HEK293 (cell line): ENCODE measurements around the gene SLX4.

Source experiments
- GLI2 ChIP-seq: fragments of 450-650 bp; formaldehyde crosslinking; IDR thresholded peaks from 2 replicates; pipeline ENCODE4; 2017; ENCODE audit warnings: missing biosample characterization, missing genetic modification characterization, low read depth, borderline replicate concordance
- KLF1 ChIP-seq: fragments of 450-650 bp; formaldehyde crosslinking; IDR thresholded peaks from 2 replicates; pipeline ENCODE4 v1.5.1; 2016; ENCODE audit warnings: missing biosample characterization, missing genetic modification characterization
- KLF10 ChIP-seq: fragments of 450-650 bp; IDR thresholded peaks from 2 replicates; pipeline ENCODE4 v1.5.1; 2018; ENCODE audit warnings: missing biosample characterization, mild to moderate bottlenecking, missing genetic modification characterization
- PRDM10 ChIP-seq: fragments of 450-650 bp; formaldehyde crosslinking; IDR thresholded peaks from 2 replicates; pipeline ENCODE4 v1.5.1; 2016; ENCODE audit warnings: missing biosample characterization, missing genetic modification characterization
- RBAK ChIP-seq: fragments of 450-650 bp; formaldehyde crosslinking; IDR thresholded peaks from 2 replicates; pipeline ENCODE4 v1.5.1; 2016; ENCODE audit warnings: missing biosample characterization, missing genetic modification characterization
- SETDB1 ChIP-seq: IDR thresholded peaks from one replicate; pipeline ENCODE4 v1.6.1; 2017; ENCODE audit warnings: mild to moderate bottlenecking, low read length, moderate library complexity, mixed read lengths; ENCODE audit not compliant: insufficient read length
- SP3 ChIP-seq: fragments of 450-650 bp; formaldehyde crosslinking; IDR thresholded peaks from 2 replicates; pipeline ENCODE4 v1.5.1; 2016; ENCODE audit warnings: missing biosample characterization, missing genetic modification characterization
- WT1 ChIP-seq: fragments of 450-650 bp; formaldehyde crosslinking; IDR thresholded peaks from 2 replicates; pipeline ENCODE4 v1.5.1; 2016; ENCODE audit warnings: missing biosample characterization, missing genetic modification characterization
- ZBTB20 ChIP-seq: fragments of 450-650 bp; formaldehyde crosslinking; IDR thresholded peaks from 2 replicates; pipeline ENCODE4 v1.5.1; 2016; ENCODE audit warnings: missing biosample characterization, missing genetic modification characterization
- ZNF366 ChIP-seq: fragments of 450-650 bp; formaldehyde crosslinking; conservative IDR thresholded peaks from 2 replicates; pipeline ENCODE4 v1.5.1; 2016; ENCODE audit warnings: missing biosample characterization, missing genetic modification characterization
- ZNF37A ChIP-seq: fragments of 450-650 bp; IDR thresholded peaks from 2 replicates; pipeline ENCODE4 v1.5.1; 2018; ENCODE audit warnings: missing biosample characterization, missing genetic modification characterization
- ZNF521 ChIP-seq: fragments of 450-650 bp; formaldehyde crosslinking; IDR thresholded peaks from 2 replicates; pipeline ENCODE4 v1.5.1; 2017; ENCODE audit warnings: missing biosample characterization, mild to moderate bottlenecking, missing genetic modification characterization
- ZNF529 ChIP-seq: fragments of 450-650 bp; formaldehyde crosslinking; IDR thresholded peaks from 2 replicates; pipeline ENCODE4 v1.5.1; 2017; ENCODE audit warnings: missing genetic modification characterization, missing biosample characterization; ENCODE audit not compliant: insufficient replicate concordance
- ZNF561 ChIP-seq: fragments of 450-650 bp; IDR thresholded peaks from 2 replicates; pipeline ENCODE4 v1.5.1; 2018; ENCODE audit warnings: missing biosample characterization, missing genetic modification characterization, borderline replicate concordance
- ZNF596 ChIP-seq: fragments of 450-650 bp; IDR thresholded peaks from 2 replicates; pipeline ENCODE4 v1.5.0; 2018; ENCODE audit warnings: missing biosample characterization, mild to moderate bottlenecking, missing genetic modification characterization, moderate library complexity
- ZNF623 ChIP-seq: fragments of 450-650 bp; formaldehyde crosslinking; IDR thresholded peaks from 2 replicates; pipeline ENCODE4 v1.5.1; 2016; ENCODE audit warnings: missing biosample characterization, missing genetic modification characterization
- ZNF624 ChIP-seq: fragments of 450-650 bp; formaldehyde crosslinking; IDR thresholded peaks from 2 replicates; pipeline ENCODE4 v1.5.1; 2017; ENCODE audit warnings: missing biosample characterization, missing genetic modification characterization
- ZNF629 ChIP-seq: fragments of 450-650 bp; formaldehyde crosslinking; IDR thresholded peaks from 2 replicates; pipeline ENCODE4 v1.5.1; 2017; ENCODE audit warnings: missing biosample characterization, missing genetic modification characterization
- TF ChIP-seq, protein P1 (sequence below): fragments of 450-650 bp; formaldehyde crosslinking; IDR thresholded peaks from 2 replicates; pipeline ENCODE4 v1.5.1; 2016; ENCODE audit warnings: missing biosample characterization, missing genetic modification characterization
- TF ChIP-seq, protein P2 (sequence below): fragments of 450-650 bp; formaldehyde crosslinking; IDR thresholded peaks from 2 replicates; pipeline ENCODE4 v1.5.1; 2017; ENCODE audit warnings: missing biosample characterization, mild to moderate bottlenecking, missing genetic modification characterization, moderate library complexity
- TF ChIP-seq, protein P3 (sequence below): fragments of 450-650 bp; formaldehyde crosslinking; IDR thresholded peaks from 2 replicates; pipeline ENCODE4 v1.5.1; 2016; ENCODE audit warnings: missing biosample characterization, missing genetic modification characterization
- TF ChIP-seq, protein P4 (sequence below): fragments of 450-650 bp; formaldehyde crosslinking; IDR thresholded peaks from 2 replicates; pipeline ENCODE4 v1.5.0; 2017; ENCODE audit warnings: missing biosample characterization, missing genetic modification characterization, borderline replicate concordance
- TF ChIP-seq, protein P5 (sequence below): IDR thresholded peaks from 2 replicates; pipeline ENCODE4 v1.6.1; 2011; ENCODE audit warnings: mild to moderate bottlenecking, low read depth, low read length, borderline replicate concordance

SLX4 gene

GRCh38 chr16:3611146-3611975 lies at the start of gene SLX4 (continued):
- TF ChIP-seq, protein P1, sequence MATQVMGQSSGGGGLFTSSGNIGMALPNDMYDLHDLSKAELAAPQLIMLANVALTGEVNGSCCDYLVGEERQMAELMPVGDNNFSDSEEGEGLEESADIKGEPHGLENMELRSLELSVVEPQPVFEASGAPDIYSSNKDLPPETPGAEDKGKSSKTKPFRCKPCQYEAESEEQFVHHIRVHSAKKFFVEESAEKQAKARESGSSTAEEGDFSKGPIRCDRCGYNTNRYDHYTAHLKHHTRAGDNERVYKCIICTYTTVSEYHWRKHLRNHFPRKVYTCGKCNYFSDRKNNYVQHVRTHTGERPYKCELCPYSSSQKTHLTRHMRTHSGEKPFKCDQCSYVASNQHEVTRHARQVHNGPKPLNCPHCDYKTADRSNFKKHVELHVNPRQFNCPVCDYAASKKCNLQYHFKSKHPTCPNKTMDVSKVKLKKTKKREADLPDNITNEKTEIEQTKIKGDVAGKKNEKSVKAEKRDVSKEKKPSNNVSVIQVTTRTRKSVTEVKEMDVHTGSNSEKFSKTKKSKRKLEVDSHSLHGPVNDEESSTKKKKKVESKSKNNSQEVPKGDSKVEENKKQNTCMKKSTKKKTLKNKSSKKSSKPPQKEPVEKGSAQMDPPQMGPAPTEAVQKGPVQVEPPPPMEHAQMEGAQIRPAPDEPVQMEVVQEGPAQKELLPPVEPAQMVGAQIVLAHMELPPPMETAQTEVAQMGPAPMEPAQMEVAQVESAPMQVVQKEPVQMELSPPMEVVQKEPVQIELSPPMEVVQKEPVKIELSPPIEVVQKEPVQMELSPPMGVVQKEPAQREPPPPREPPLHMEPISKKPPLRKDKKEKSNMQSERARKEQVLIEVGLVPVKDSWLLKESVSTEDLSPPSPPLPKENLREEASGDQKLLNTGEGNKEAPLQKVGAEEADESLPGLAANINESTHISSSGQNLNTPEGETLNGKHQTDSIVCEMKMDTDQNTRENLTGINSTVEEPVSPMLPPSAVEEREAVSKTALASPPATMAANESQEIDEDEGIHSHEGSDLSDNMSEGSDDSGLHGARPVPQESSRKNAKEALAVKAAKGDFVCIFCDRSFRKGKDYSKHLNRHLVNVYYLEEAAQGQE = no peak
- TF ChIP-seq ZNF37A (tag by site-specific recombination) (no peak), SETDB1 (no peak), ZNF624 (tag by site-specific recombination) (no peak), ZNF623 (tag by site-specific recombination) (peak; percentile 94), RBAK (tag by site-specific recombination) (no peak), ZNF629 (tag by site-specific recombination) (peak; percentile 14; the same call in 1 of the 2 replicates), ZNF529 (tag by site-specific recombination) (no peak), ZNF596 (tag by site-specific recombination) (no peak), SP3 (tag by site-specific recombination) (0 out of 2 replicates have a peak, but pooled peaks have one; percentile 29), ZNF561 (tag by site-specific recombination) (0 out of 2 replicates have a peak, but pooled peaks have one; percentile 14), WT1 (tag by site-specific recombination) (peak; percentile 26; the same call in 1 of the 2 replicates), KLF10 (tag by site-specific recombination) (no peak), GLI2 (tag by site-specific recombination) (no peak), ZNF366 (tag by site-specific recombination) (peak; percentile 31; the same call in 1 of the 2 replicates), KLF1 (tag by site-specific recombination) (0 out of 2 replicates have a peak, but pooled peaks have one; percentile 12), ZBTB20 (tag by site-specific recombination) (peak; percentile 80), PRDM10 (tag by site-specific recombination) (0 out of 2 replicates have a peak, but pooled peaks have one; percentile 12), ZNF521 (tag by site-specific recombination) (no peak)
- TF ChIP-seq, protein P2, sequence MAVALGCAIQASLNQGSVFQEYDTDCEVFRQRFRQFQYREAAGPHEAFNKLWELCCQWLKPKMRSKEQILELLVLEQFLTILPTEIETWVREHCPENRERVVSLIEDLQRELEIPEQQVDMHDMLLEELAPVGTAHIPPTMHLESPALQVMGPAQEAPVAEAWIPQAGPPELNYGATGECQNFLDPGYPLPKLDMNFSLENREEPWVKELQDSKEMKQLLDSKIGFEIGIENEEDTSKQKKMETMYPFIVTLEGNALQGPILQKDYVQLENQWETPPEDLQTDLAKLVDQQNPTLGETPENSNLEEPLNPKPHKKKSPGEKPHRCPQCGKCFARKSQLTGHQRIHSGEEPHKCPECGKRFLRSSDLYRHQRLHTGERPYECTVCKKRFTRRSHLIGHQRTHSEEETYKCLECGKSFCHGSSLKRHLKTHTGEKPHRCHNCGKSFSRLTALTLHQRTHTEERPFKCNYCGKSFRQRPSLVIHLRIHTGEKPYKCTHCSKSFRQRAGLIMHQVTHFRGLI (tag by site-specific recombination) = 0 out of 2 replicates have a peak, but pooled peaks have one; percentile 17
- TF ChIP-seq, protein P3, sequence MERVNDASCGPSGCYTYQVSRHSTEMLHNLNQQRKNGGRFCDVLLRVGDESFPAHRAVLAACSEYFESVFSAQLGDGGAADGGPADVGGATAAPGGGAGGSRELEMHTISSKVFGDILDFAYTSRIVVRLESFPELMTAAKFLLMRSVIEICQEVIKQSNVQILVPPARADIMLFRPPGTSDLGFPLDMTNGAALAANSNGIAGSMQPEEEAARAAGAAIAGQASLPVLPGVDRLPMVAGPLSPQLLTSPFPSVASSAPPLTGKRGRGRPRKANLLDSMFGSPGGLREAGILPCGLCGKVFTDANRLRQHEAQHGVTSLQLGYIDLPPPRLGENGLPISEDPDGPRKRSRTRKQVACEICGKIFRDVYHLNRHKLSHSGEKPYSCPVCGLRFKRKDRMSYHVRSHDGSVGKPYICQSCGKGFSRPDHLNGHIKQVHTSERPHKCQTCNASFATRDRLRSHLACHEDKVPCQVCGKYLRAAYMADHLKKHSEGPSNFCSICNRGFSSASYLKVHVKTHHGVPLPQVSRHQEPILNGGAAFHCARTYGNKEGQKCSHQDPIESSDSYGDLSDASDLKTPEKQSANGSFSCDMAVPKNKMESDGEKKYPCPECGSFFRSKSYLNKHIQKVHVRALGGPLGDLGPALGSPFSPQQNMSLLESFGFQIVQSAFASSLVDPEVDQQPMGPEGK (tag by site-specific recombination) = peak; percentile 56
- TF ChIP-seq, protein P4, sequence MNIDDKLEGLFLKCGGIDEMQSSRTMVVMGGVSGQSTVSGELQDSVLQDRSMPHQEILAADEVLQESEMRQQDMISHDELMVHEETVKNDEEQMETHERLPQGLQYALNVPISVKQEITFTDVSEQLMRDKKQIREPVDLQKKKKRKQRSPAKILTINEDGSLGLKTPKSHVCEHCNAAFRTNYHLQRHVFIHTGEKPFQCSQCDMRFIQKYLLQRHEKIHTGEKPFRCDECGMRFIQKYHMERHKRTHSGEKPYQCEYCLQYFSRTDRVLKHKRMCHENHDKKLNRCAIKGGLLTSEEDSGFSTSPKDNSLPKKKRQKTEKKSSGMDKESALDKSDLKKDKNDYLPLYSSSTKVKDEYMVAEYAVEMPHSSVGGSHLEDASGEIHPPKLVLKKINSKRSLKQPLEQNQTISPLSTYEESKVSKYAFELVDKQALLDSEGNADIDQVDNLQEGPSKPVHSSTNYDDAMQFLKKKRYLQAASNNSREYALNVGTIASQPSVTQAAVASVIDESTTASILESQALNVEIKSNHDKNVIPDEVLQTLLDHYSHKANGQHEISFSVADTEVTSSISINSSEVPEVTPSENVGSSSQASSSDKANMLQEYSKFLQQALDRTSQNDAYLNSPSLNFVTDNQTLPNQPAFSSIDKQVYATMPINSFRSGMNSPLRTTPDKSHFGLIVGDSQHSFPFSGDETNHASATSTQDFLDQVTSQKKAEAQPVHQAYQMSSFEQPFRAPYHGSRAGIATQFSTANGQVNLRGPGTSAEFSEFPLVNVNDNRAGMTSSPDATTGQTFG (tag by site-specific recombination) = no peak
- TF ChIP-seq, protein P5, sequence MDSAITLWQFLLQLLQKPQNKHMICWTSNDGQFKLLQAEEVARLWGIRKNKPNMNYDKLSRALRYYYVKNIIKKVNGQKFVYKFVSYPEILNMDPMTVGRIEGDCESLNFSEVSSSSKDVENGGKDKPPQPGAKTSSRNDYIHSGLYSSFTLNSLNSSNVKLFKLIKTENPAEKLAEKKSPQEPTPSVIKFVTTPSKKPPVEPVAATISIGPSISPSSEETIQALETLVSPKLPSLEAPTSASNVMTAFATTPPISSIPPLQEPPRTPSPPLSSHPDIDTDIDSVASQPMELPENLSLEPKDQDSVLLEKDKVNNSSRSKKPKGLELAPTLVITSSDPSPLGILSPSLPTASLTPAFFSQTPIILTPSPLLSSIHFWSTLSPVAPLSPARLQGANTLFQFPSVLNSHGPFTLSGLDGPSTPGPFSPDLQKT = peak; percentile 70; the same call in 1 of the 2 replicates
